CD4-positive, alpha-beta memory T cell (primary cell): ENCODE measurements around the gene SLC9A9. TPM values are rescaled to one million over a fixed set of nuclear protein-coding genes. Genes with fewer than 3 reads are reported as not detected.

Experiments
- CTCF ChIA-PET: fragments of 350-600 bp; sonication (Branson Sonifier 250); formaldehyde crosslinking; loops from one replicate; lab custom pipeline; 2021; ENCODE audit warnings: inconsistent platforms; ENCODE audit not compliant: partially characterized antibody; lab: Charles Lee
- POLR2A ChIA-PET: fragments of 350-600 bp; sonication (Branson Sonifier 250); formaldehyde crosslinking; loops from one replicate; lab custom pipeline; 2021; ENCODE audit not compliant: partially characterized antibody; lab: Charles Lee
- DNase-seq, 5 donors: peaks; one replicate each; pipeline versions ENCODE4 v3.0.0 to v3.0.0-alpha.2; 2020 to 2022; ENCODE audit warnings: mixed read lengths in 1 of 5
- H3K27ac ChIP-seq: one replicate; pipeline ENCODE4 v1.7.0; 2013; ENCODE audit warnings: low read depth, low read length
- H3K27me3 ChIP-seq: 2 replicates; pipeline ENCODE4 v1.7.0; 2013; ENCODE audit warnings: mild to moderate bottlenecking, low read length, moderate library complexity; ENCODE audit not compliant: insufficient read depth
- H3K36me3 ChIP-seq: 2 replicates; pipeline ENCODE4 v1.7.0; 2013; ENCODE audit warnings: mild to moderate bottlenecking, low read length, moderate library complexity; ENCODE audit not compliant: insufficient read depth
- H3K4me1 ChIP-seq: 2 replicates; pipeline ENCODE4 v1.7.0; 2013; ENCODE audit warnings: mild to moderate bottlenecking, low read length, moderate library complexity; ENCODE audit not compliant: insufficient read depth
- H3K4me3 ChIP-seq, 2 donors: one replicate each; pipeline ENCODE4 v1.7.0; 2013; ENCODE audit warnings: low read length in 2 of 2, mild to moderate bottlenecking in 1 of 2
- H3K9me3 ChIP-seq, 2 donors: one replicate each; pipeline ENCODE4 v1.7.0; 2013; ENCODE audit warnings: low read length in 2 of 2, control low read depth in 1 of 2; ENCODE audit not compliant: control insufficient read depth in 1 of 2
- H3K27ac Mint-ChIP-seq, 7 donors: one replicate each; pipeline ENCODE4 v1.8.0; 2020 to 2021; ENCODE audit warnings: mixed read lengths in 7 of 7, mild to moderate bottlenecking in 6 of 7, inconsistent platforms in 3 of 7, moderate library complexity in 3 of 7
- H3K27me3 Mint-ChIP-seq, 2 donors: one replicate each; pipeline ENCODE4 v1.8.0; 2020 to 2021; ENCODE audit warnings: mixed read lengths in 2 of 2
- H3K36me3 Mint-ChIP-seq, 2 donors: one replicate each; pipeline ENCODE4 v1.8.0; 2020 to 2021; ENCODE audit warnings: mixed read lengths in 2 of 2, inconsistent platforms in 1 of 2, mild to moderate bottlenecking in 1 of 2
- H3K4me1 Mint-ChIP-seq, 4 donors: one replicate each; pipeline ENCODE4 v1.8.0; 2020 to 2021; ENCODE audit warnings: mixed read lengths in 4 of 4, mild to moderate bottlenecking in 1 of 4
- H3K4me3 Mint-ChIP-seq, 8 donors: one replicate each; pipeline ENCODE4 v1.8.0; 2020 to 2021; ENCODE audit warnings: mixed read lengths in 8 of 8, mild to moderate bottlenecking in 7 of 8, moderate library complexity in 6 of 8, inconsistent platforms in 3 of 8
- H3K9me3 Mint-ChIP-seq, 8 donors: one replicate each; pipeline ENCODE4 v1.8.0; 2020 to 2021; ENCODE audit warnings: mixed read lengths in 8 of 8, mild to moderate bottlenecking in 5 of 8, inconsistent platforms in 3 of 8, moderate library complexity in 1 of 8
- intact Hi-C: fragments of 100-400 bp; cut with micrococcal nuclease; formaldehyde crosslinking; loops from one replicate; pipeline ENCODE4 v1.15.1; 2023
- polyA plus RNA-seq, 2 donors: library from polyadenylated mRNA; unstranded; fragments of 300-500 nt; fragmentation: Illumina TruSeq; gene quantifications; one replicate each; pipeline ENCODE4 v1.2.3, GENCODE V29; 2021
- total RNA-seq, 2 experiments: library from RNA; stranded (reverse); gene quantifications; one replicate each; pipeline ENCODE4 v1.2.3, GENCODE V29; 2021

Gene SLC9A9
- total and polyA plus RNA-seq, 4 experiments from 2014 or later, result 30.8 to 35.5 (median 34.4) TPM

DNA sequence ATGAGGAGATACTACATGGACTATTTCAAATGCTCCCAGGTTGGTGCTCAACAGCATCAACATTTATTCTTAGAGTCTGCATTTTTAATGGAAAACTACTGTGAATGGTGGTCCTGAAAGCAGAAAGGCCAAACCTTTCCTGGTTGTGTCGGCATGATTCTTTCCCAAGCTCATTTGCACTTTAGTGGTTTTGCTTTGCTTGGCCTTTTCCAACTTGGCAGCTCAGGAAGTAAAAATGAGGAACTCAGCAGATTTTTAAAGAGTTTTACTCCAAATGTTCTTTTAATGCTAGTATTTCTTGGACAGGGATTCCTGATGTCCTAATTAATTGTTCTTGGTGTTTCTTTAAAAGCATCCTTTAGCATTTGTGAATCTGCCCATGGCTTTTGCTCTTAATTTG lies 197.4 kb downstream of the SLC9A9 start:
- ChIA-PET CTCF (interaction anchor here (1.6 to 1.8 kb wide), 2 partner anchors 9 to 23 kb away, joined by 4 to 8 read pairs; no protein-coding TSS in a partner anchor), POLR2A (no interaction called here)
- Histone ChIP-seq H3K27ac (no peak overlapping the region), H3K9me3 (no peaks in the 10 kb centered on the region), H3K4me3 (no peak overlapping the region), H3K36me3 (no peaks in the 10 kb centered on the region), H3K27me3 (no peaks in the 10 kb centered on the region), H3K4me1 (no peaks in the 10 kb centered on the region)
- H3K4me1 Mint-ChIP-seq, result no peaks in the 10 kb centered on the region
- H3K27me3 Mint-ChIP-seq, result no peaks in the 10 kb centered on the region
- H3K9me3 Mint-ChIP-seq, result peaks cover 0 to 6% (median 0%) of the 10 kb centered on the region in 8 donors
- no peak for DNase-seq
- H3K4me3 Mint-ChIP-seq, result no peak overlapping the region
- H3K27ac Mint-ChIP-seq, result no peak overlapping the region
- peaks cover 51 to 69% of the 10 kb centered on the region in 2 donors for H3K36me3 Mint-ChIP-seq
- intact Hi-C loops, result no loop called here

DNA sequence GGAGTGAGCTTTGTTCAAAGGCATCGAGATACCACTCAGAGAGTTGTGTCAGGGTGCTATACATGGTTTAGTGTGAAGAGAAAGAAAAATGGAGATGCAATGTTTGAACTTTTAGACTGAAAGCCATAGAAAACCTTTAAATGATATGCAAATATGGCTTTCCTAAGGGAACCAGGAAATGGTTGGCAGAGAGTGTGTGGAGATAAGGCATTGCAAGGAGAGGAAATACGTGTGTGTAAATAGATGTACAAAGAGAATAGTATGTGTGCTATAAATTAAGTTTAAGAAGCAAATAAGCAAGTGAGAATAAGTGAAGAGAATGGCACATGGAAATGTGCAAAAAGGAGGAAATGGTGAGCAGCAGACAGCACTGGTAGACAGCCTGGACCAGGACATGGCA lies 198.1 kb downstream of the SLC9A9 start:
- Mint-ChIP-seq H3K27me3 (no peaks in the 10 kb centered on the region), H3K4me3 (no peak overlapping the region), H3K27ac (no peak overlapping the region), H3K4me1 (no peaks in the 10 kb centered on the region), H3K9me3 (peaks cover 0 to 6% (median 0%) of the 10 kb centered on the region in 8 donors), H3K36me3 (peaks cover 49 to 63% of the 10 kb centered on the region in 2 donors)
- Histone ChIP-seq H3K4me3 (no peak overlapping the region), H3K4me1 (no peaks in the 10 kb centered on the region), H3K36me3 (no peaks in the 10 kb centered on the region), H3K27me3 (no peaks in the 10 kb centered on the region), H3K27ac (no peak overlapping the region), H3K9me3 (no peaks in the 10 kb centered on the region)
- DNase-seq, result no peak
- intact Hi-C loops, result no loop called here
- POLR2A ChIA-PET, result no interaction called here
- CTCF ChIA-PET, result interaction anchor here (1.6 to 1.8 kb wide), 2 partner anchors 10 to 24 kb away, joined by 4 to 8 read pairs; no protein-coding TSS in a partner anchor

- Histone ChIP-seq H3K27me3 (no peaks in the 10 kb centered on the region), H3K4me3 (no peak overlapping the region), H3K9me3 (no peaks in the 10 kb centered on the region), H3K4me1 (no peaks in the 10 kb centered on the region), H3K27ac (no peak overlapping the region), H3K36me3 (no peaks in the 10 kb centered on the region)
- Mint-ChIP-seq H3K9me3 (peaks cover 0 to 6% (median 0%) of the 10 kb centered on the region in 8 donors), H3K27me3 (no peaks in the 10 kb centered on the region), H3K4me1 (no peaks in the 10 kb centered on the region), H3K4me3 (no peak overlapping the region), H3K36me3 (peaks cover 49 to 69% of the 10 kb centered on the region in 2 donors), H3K27ac (no peak overlapping the region)
- intact Hi-C loops, result no loop called here
- DNase-seq, result no peak
- ChIA-PET POLR2A (no interaction called here), CTCF (interaction anchor here (1.8 kb wide), 1 partner anchor 26 kb away, joined by 8 read pairs; no protein-coding TSS in a partner anchor)
These were observed 199.6 kb downstream of the SLC9A9 start for GRCh38 chr3:143648708-143649107.

- POLR2A ChIA-PET, result no interaction called here
- Mint-ChIP-seq H3K4me1 (no peaks in the 10 kb centered on the region), H3K4me3 (no peak overlapping the region), H3K36me3 (peaks cover 48 to 68% of the 10 kb centered on the region in 2 donors), H3K9me3 (peaks cover 0 to 6% (median 0%) of the 10 kb centered on the region in 8 donors), H3K27me3 (no peaks in the 10 kb centered on the region), H3K27ac (no peak overlapping the region)
- no peak overlapping the region for H3K4me3 ChIP-seq
- peak in 1 of 5 donors; percentile 30 for DNase-seq
- no peaks in the 10 kb centered on the region for H3K27me3 ChIP-seq
- no peaks in the 10 kb centered on the region for H3K4me1 ChIP-seq
- no peak overlapping the region for H3K27ac ChIP-seq
- CTCF ChIA-PET, result no interaction called here
- intact Hi-C loops, result no loop called here
- H3K9me3 ChIP-seq, result no peaks in the 10 kb centered on the region
- H3K36me3 ChIP-seq, result no peaks in the 10 kb centered on the region
These were observed 200.1 kb downstream of the SLC9A9 start for GRCh38 chr3:143648218-143648617.

DNA sequence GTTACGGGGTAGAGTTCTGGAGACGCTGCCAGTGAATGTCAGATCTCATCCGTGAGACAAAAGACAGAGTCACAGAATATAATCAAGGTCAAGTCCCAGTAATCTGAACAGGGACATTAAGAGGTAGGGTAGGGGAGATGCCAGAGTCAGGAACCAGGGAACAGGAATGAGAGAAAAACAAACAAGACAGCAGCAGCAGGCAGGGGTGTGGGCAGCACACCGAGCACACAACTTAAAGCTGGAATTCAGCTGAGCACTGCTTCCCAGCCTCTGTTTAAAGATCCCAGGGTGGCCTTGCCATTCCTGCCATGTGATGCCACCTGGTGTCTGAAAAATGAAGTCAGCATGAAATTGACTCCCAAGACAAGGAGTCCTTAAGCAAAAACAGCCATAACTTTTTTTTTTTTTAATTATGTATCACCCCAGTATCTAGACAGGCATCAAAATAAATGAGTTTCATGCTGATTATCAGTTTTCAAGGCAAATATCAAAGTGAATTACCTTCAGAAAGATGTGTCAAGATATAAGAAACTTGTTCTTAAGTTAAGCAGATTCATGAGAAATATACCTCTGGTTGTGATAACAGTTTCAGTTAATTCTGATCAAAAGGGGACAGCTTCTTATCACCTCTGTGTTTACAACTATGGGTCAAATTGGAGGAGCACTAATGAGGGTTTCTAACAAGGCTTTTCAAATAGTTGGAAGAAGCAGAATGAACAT lies 203.7 kb downstream of the SLC9A9 start:
- Mint-ChIP-seq H3K27ac (no peak overlapping the region), H3K27me3 (no peaks in the 10 kb centered on the region), H3K4me3 (no peak overlapping the region), H3K36me3 (peaks cover 23 to 59% of the 10 kb centered on the region in 2 donors), H3K4me1 (no peaks in the 10 kb centered on the region), H3K9me3 (peaks cover 0 to 16% (median 12%) of the 10 kb centered on the region in 8 donors)
- POLR2A ChIA-PET, result no interaction called here
- CTCF ChIA-PET, result interaction anchor here (0.6 to 1.6 kb wide), 3 partner anchors 15 to 595 kb away, joined by 3 to 4 read pairs (median 4); no protein-coding TSS in a partner anchor
- H3K27ac ChIP-seq, result no peak overlapping the region
- H3K4me1 ChIP-seq, result no peaks in the 10 kb centered on the region
- no peaks in the 10 kb centered on the region for H3K9me3 ChIP-seq
- intact Hi-C loops, result no loop called here
- H3K4me3 ChIP-seq, result no peak overlapping the region
- no peak for DNase-seq
- H3K27me3 ChIP-seq, result no peaks in the 10 kb centered on the region
- no peaks in the 10 kb centered on the region for H3K36me3 ChIP-seq

- H3K27me3 Mint-ChIP-seq, result no peaks in the 10 kb centered on the region
- POLR2A ChIA-PET, result no interaction called here
- peaks cover 0 to 22% (median 16%) of the 10 kb centered on the region in 8 donors for H3K9me3 Mint-ChIP-seq
- no peaks in the 10 kb centered on the region for H3K9me3 ChIP-seq
- no peaks in the 10 kb centered on the region for H3K36me3 ChIP-seq
- H3K4me3 Mint-ChIP-seq, result no peak overlapping the region
- no peak overlapping the region for H3K27ac Mint-ChIP-seq
- no peak overlapping the region for H3K4me3 ChIP-seq
- H3K27ac ChIP-seq, result no peak overlapping the region
- peaks cover 26 to 59% of the 10 kb centered on the region in 2 donors for H3K36me3 Mint-ChIP-seq
- no peak for DNase-seq
- H3K4me1 Mint-ChIP-seq, result no peaks in the 10 kb centered on the region
- no peaks in the 10 kb centered on the region for H3K27me3 ChIP-seq
- no peaks in the 10 kb centered on the region for H3K4me1 ChIP-seq
- intact Hi-C loops, result no loop called here
- CTCF ChIA-PET, result interaction anchor here (0.6 to 1.2 kb wide), 3 partner anchors 11 to 595 kb away, joined by 3 to 4 read pairs (median 3); no protein-coding TSS in a partner anchor
These were observed 204.4 kb downstream of the SLC9A9 start for GRCh38 chr3:143643905-143644304.

DNA sequence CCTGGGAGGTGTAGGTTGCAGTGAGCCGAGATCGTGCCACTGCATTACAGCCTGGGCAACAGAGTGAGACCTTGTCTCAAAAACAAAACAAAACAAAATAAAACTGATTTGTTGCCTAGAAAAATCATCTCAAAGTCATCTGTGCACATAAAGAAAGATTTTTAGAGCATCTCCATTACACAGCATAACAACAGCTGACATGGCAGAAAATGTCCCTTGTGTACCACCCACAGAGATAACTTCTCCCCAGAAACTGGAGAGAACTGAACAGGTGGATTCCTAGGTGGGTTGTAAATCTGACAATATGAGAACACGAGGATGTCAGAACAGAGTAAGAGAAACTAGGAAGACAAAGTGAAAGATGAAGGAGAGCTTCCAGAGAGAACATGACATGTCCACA lies 207.5 kb downstream of the SLC9A9 start:
- peaks cover 2 to 45% (median 32%) of the 10 kb centered on the region in 8 donors for H3K9me3 Mint-ChIP-seq
- H3K27ac Mint-ChIP-seq, result peak overlapping the region in 1 of 7 donors; percentile 73
- Histone ChIP-seq H3K36me3 (no peaks in the 10 kb centered on the region), H3K4me1 (no peaks in the 10 kb centered on the region), H3K27me3 (no peaks in the 10 kb centered on the region), H3K9me3 (peaks cover 0 to 12% of the 10 kb centered on the region in 2 donors), H3K4me3 (no peak overlapping the region), H3K27ac (no peak overlapping the region)
- ChIA-PET CTCF (no interaction called here), POLR2A (no interaction called here)
- H3K27me3 Mint-ChIP-seq, result no peaks in the 10 kb centered on the region
- no peak for DNase-seq
- H3K4me1 Mint-ChIP-seq, result no peaks in the 10 kb centered on the region
- H3K4me3 Mint-ChIP-seq, result no peak overlapping the region
- intact Hi-C loops, result no loop called here
- H3K36me3 Mint-ChIP-seq, result peaks cover 29 to 77% of the 10 kb centered on the region in 2 donors
